ENCODE data around the gene MINDY2. TPM values are rescaled to one million over a fixed set of nuclear protein-coding genes. Genes with fewer than 3 reads are reported as not detected.

Gene MINDY2
- total RNA-seq, 1 donor from 2014 or later = 20.9 TPM

GRCh38 chr15:58742819-58743502, 28.1 kb upstream of the MINDY2 start:
- peaks cover 97% of the 10 kb centered on the region for H3K79me2 ChIP-seq (ENCODE audit: insufficient read depth, low read length)
- H2AFZ ChIP-seq (ENCODE audit: low read depth, low read length) = no peak overlapping the region
- peaks cover 74% of the 10 kb centered on the region for H4K20me1 ChIP-seq (ENCODE audit: insufficient read depth, low read length)
- TF ChIP-seq CTCF (IDR thresholded peaks at IDR 0.05; ENCODE audit: insufficient read depth, low read depth, low read length) = no peak
- TF ChIP-seq EZH2 (IDR thresholded peaks at IDR 0.05; ENCODE audit: insufficient read depth, low read length) = no peak
- peak overlapping the region; percentile 60 for H3K4me3 Mint-ChIP-seq (ENCODE audit: unreplicated experiment)
- no peaks in the 10 kb centered on the region for H3K27me3 Mint-ChIP-seq (ENCODE audit: low read depth, unreplicated experiment)
- H3K4me1 Mint-ChIP-seq (ENCODE audit: low read depth, unreplicated experiment) = peaks cover 23% of the 10 kb centered on the region
- H3K27ac Mint-ChIP-seq (ENCODE audit: unreplicated experiment) = peak overlapping the region; percentile 30
- no peaks in the 10 kb centered on the region for H3K36me3 ChIP-seq (ENCODE audit: insufficient read depth, low read length)
- no peak overlapping the region for H3K4me3 ChIP-seq (ENCODE audit: insufficient read depth, low read depth, low read length)
- no peaks in the 10 kb centered on the region for H3K27me3 ChIP-seq (ENCODE audit: insufficient read depth, low read length)
- no peaks in the 10 kb centered on the region for H3K9me3 ChIP-seq (ENCODE audit: insufficient read depth, low read depth, low read length)
- peak overlapping the region; percentile 49 for H3K9ac ChIP-seq (ENCODE audit: low read length)
- DNase-seq (ENCODE audit: low read depth) (no peak), FAIRE-seq (no peak)
- H3K4me2 ChIP-seq (ENCODE audit: low read length) = peak overlapping the region; percentile 29
- H3K4me1 ChIP-seq (ENCODE audit: insufficient read depth, low read length) = peaks cover 21% of the 10 kb centered on the region
- no peaks in the 10 kb centered on the region for H3K36me3 Mint-ChIP-seq (ENCODE audit: low read depth, unreplicated experiment)
- H3K27ac ChIP-seq (ENCODE audit: low read depth, low read length) = peak overlapping the region; percentile 64
- no peaks in the 10 kb centered on the region for H3K9me3 Mint-ChIP-seq (ENCODE audit: unreplicated experiment)

GRCh38 chr15:58746174-58746573, 24.9 kb upstream of the MINDY2 start:
- Mint-ChIP-seq H3K4me3 (ENCODE audit: unreplicated experiment) (peak overlapping the region; percentile 70), H3K27me3 (ENCODE audit: low read depth, unreplicated experiment) (no peaks in the 10 kb centered on the region), H3K36me3 (ENCODE audit: low read depth, unreplicated experiment) (no peaks in the 10 kb centered on the region), H3K9me3 (ENCODE audit: unreplicated experiment) (no peaks in the 10 kb centered on the region), H3K4me1 (ENCODE audit: low read depth, unreplicated experiment) (peaks cover 22% of the 10 kb centered on the region), H3K27ac (ENCODE audit: unreplicated experiment) (no peak overlapping the region)
- TF ChIP-seq CTCF (IDR thresholded peaks at IDR 0.05; ENCODE audit: insufficient read depth, low read depth, low read length) (no peak), EZH2 (IDR thresholded peaks at IDR 0.05; ENCODE audit: insufficient read depth, low read length) (no peak)
- peaks cover 24% of the 10 kb centered on the region for H3K4me1 ChIP-seq (ENCODE audit: insufficient read depth, low read length)
- H3K4me3 ChIP-seq (ENCODE audit: insufficient read depth, low read depth, low read length) = no peak overlapping the region
- H3K27me3 ChIP-seq (ENCODE audit: insufficient read depth, low read length) = no peaks in the 10 kb centered on the region
- no peaks in the 10 kb centered on the region for H3K36me3 ChIP-seq (ENCODE audit: insufficient read depth, low read length)
- peak overlapping the region; percentile 9 for H3K4me2 ChIP-seq (ENCODE audit: low read length)
- DNase-seq (ENCODE audit: low read depth) (no peak), FAIRE-seq (no peak)
- no peak overlapping the region for H3K9ac ChIP-seq (ENCODE audit: low read length)
- H3K9me3 ChIP-seq (ENCODE audit: insufficient read depth, low read depth, low read length) = no peaks in the 10 kb centered on the region
- H2AFZ ChIP-seq (ENCODE audit: low read depth, low read length) = no peak overlapping the region
- peaks cover 61% of the 10 kb centered on the region for H4K20me1 ChIP-seq (ENCODE audit: insufficient read depth, low read length)
- H3K79me2 ChIP-seq (ENCODE audit: insufficient read depth, low read length) = peaks cover 76% of the 10 kb centered on the region
- H3K27ac ChIP-seq (ENCODE audit: low read depth, low read length) = no peak overlapping the region

All from astrocyte (in vitro differentiated cells and primary cell).